GM12874 (cell line): Measurements from ENCODE around the gene LATS2.

Experiments
- TF ChIP-seq, protein P1 (sequence below): IDR thresholded peaks from 2 replicates; pipeline ENCODE4 v1.5.1; 2011; ENCODE audit warnings: low read depth, mild to moderate bottlenecking, control low read depth, low read length, moderate library complexity; ENCODE audit not compliant: insufficient read depth

LATS2 gene

GRCh38 chr13:20980430-20980829, 81.0 kb downstream of the LATS2 start:
- TF ChIP-seq, protein P1, sequence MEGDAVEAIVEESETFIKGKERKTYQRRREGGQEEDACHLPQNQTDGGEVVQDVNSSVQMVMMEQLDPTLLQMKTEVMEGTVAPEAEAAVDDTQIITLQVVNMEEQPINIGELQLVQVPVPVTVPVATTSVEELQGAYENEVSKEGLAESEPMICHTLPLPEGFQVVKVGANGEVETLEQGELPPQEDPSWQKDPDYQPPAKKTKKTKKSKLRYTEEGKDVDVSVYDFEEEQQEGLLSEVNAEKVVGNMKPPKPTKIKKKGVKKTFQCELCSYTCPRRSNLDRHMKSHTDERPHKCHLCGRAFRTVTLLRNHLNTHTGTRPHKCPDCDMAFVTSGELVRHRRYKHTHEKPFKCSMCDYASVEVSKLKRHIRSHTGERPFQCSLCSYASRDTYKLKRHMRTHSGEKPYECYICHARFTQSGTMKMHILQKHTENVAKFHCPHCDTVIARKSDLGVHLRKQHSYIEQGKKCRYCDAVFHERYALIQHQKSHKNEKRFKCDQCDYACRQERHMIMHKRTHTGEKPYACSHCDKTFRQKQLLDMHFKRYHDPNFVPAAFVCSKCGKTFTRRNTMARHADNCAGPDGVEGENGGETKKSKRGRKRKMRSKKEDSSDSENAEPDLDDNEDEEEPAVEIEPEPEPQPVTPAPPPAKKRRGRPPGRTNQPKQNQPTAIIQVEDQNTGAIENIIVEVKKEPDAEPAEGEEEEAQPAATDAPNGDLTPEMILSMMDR, result no peak

- TF ChIP-seq, protein P1, result no peak
These were observed 84.0 kb downstream of the LATS2 start for GRCh38 chr13:20977394-20977793.

- TF ChIP-seq, protein P1, result no peak
These were observed 86.3 kb downstream of the LATS2 start for GRCh38 chr13:20974981-20975585.

- TF ChIP-seq, protein P1, result no peak
These were observed 87.4 kb downstream of the LATS2 start for GRCh38 chr13:20973886-20974425.

DNA sequence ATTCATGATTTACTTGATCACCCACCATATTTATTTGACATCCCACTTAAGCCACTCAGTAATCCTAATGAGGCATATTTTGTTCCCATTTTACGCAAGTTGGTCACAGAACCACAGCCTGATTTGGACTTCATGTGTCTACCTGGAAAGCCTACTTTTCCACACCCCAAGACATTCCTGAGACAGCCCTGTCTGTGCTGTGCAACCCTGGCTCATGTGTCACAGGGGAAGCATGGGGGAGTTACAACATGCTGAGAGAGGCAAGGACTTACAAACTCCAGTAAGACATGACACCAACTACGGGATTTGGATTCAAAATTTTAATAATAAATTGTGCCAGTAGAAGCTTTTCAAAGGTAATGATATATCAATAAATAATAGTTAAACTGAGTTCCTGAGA, 88.7 kb downstream of the LATS2 start:
- TF ChIP-seq, protein P1, result no peak

- TF ChIP-seq, protein P1, result no peak
These were observed 92.2 kb downstream of the LATS2 start for GRCh38 chr13:20969182-20969581.

GRCh38 chr13:20968745-20969144, 92.6 kb downstream of the LATS2 start:
- TF ChIP-seq, protein P1, result no peak
